GM19438 (cell line): Measurements from ENCODE around the gene CCSER1.
"Not testable (repeated sequence)": the region's sequence is repeated elsewhere in the genome, so short reads cannot be mapped to it uniquely, and the experiment has no call there.

Experiments
- ATAC-seq: cut with Tn5 transposase; IDR thresholded peaks from one replicate; pipeline ENCODE4 v1.9.1; 2021; ENCODE audit warnings: low read depth; ENCODE audit not compliant: unreplicated experiment

Gene CCSER1

GRCh38 chr4:90995996-90996395 is 868.8 kb downstream of the CCSER1 start:
- no peak for ATAC-seq

DNA sequence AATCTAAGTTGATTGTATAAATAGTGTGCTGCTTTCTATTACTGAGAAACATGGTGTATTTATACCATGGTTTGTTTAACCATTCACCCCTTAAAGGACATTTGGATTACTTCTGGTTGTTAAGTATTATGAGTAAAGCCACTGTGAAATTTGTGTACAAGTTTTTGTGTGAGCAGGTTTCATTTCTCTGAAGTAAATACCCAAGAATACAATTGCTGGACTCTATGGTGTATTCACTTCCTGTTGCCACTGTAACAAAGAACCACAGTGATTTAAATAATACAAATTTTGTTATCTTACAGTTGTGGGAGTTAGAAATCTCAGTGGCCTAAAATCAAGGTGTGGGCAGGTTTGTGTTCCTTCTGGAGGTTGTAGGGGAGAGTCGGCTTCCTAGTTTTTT is 869.6 kb downstream of the CCSER1 start:
- ATAC-seq = no peak

GRCh38 chr4:91015861-91016260 is 888.7 kb downstream of the CCSER1 start:
- ATAC-seq = no peak

- no peak for ATAC-seq
Observed at GRCh38 chr4:91019513-91019912, 892.3 kb downstream of the CCSER1 start.

DNA sequence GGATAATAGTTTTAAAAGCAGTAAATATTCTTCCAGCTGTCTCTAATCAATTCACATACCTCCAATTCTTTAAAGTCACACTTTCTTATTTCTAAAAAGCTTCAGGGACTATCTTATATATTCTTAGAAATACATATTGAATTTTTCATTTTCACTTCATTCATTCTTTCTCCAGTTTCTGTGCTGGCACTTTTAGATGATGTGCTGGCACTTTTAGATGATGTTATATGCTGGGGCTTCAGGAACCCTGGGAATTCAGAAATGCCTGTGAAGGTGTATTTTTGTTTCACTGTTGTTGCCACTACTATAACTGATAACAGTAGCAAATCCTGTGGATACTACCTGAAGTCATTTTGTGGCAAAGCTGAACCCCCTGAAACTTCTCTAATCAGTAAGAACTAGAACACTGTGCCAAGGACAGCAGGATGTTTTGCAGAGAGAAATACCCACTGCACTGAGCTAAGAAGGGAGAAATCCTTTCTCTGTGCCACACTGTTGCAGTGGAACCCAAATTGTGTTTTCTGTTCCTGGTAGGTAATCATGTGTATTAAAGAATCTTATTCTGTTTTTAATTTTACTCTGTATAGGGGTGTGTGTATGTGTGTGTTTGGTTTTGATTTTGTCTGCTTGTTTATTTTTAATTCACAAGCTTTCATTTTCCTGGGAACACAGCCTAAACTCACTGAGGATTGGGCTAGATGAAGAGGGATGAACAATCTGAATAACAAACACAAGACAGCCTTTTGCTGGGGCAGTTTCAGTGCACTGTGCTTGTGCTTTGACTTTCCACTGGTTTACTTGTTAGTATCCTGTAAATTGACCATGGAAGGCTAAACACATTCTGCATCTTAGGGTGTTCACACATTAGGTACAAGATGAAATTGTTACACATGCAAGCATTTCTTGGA is 898.3 kb downstream of the CCSER1 start:
- ATAC-seq = no peak

DNA sequence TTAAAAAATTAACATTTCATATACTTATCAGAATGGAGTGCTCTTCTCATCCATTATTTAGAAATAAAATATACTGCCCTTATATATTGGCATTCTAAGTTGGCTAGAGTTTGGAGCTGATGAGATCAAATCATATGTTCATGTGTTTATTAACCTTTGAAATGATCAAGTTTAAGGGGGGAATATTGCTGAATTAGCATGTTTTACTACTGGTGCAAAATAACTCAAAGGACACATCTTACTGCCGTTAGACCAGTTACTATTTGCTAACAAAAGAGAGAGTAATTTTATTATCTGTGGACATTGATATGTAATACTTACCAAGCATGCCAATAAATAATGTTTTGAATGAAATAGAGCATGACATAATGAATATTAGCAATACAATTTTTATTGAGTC is 901.0 kb downstream of the CCSER1 start:
- no peak for ATAC-seq

- no peak for ATAC-seq
Observed at GRCh38 chr4:91031761-91032160, 904.6 kb downstream of the CCSER1 start.

DNA sequence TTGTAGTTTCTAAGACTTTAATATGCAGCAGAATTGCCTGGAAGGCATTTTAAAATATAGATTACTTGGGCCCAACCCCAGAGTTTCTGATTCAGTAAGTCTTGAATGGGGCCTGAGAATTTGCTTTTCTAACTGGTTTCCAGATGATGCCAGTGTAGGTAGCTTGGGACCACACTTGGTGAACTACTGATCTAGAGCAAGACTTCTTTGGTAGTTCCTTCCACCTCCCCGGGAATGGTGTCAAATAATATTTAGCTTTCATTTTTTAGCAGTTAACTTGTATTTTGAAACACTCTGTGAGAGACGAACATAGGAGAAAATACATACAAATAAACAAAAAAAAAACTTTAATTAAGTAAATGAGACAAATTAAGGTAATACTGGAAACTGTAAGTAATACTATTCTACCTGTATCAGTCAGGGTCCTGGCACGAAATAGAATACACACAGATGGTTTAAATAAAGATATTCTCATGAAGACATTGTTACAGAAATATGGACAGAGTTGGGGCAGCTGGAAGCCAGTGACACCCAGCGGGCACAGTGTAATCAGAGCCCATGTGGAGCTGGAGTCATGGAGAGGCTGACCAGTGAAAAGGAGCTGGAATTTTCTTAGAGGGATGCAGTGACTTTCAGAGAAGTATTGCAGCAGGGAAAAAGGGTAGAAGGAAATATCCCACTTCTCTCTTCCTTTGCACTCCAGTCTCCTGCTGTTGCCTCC is 905.7 kb downstream of the CCSER1 start:
- no peak for ATAC-seq

DNA sequence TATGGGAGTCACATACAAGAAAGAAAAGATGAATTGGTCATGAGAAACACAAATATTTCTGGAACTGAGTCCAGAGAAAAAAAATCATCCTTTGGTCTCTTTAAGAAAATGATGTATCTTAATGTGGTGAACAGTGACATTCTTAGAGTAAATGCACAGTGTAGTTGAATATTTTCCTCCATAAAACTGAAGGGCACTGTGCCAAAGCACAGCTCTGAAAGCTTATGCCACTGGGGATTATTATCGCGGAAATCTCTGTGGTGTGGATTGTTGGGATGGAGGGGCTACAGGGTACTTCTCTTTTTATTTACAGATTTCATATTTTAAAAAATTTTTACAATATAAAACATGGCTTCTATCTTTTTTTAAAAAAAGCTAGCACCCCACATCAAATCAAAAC is 908.1 kb downstream of the CCSER1 start:
- ATAC-seq = no peak

DNA sequence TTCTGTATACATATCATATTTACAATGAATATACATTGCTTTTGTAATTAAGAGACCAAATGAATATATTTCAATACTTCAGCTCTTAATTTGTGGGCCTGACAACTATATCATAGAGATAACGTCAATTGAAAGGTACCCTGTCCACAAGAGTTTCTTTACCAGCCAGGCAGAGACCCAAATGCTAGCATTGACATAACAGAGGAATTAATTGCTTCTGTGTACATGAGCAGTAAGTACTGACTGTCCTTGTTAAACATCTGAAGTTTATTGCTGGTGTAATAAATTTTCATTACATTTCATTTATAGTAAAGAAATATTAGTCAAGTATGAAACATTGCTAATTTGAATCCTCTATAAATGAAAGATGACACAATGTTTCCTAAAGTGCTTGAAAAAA is 910.8 kb downstream of the CCSER1 start:
- ATAC-seq = no peak

GRCh38 chr4:91057871-91058270 is 930.7 kb downstream of the CCSER1 start:
- ATAC-seq = no peak

DNA sequence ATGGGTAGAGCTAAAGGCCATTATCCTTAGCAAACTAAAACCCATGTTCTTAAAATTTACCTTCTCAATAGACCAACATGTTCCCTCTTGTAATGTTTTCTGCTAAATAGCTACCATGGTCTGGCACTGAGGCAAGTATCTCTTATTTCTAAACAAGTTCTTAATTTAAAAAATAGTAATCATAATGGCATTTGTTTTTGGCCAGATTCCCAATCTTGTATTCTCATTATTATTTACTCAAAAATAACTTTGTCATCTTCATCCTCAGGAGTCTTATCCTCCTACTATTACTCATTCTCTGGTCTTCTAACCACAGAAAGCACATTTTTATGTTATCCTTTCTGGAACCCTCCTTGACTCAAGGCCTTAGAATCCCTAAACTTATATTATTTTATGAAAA is 931.2 kb downstream of the CCSER1 start:
- ATAC-seq = no peak

DNA sequence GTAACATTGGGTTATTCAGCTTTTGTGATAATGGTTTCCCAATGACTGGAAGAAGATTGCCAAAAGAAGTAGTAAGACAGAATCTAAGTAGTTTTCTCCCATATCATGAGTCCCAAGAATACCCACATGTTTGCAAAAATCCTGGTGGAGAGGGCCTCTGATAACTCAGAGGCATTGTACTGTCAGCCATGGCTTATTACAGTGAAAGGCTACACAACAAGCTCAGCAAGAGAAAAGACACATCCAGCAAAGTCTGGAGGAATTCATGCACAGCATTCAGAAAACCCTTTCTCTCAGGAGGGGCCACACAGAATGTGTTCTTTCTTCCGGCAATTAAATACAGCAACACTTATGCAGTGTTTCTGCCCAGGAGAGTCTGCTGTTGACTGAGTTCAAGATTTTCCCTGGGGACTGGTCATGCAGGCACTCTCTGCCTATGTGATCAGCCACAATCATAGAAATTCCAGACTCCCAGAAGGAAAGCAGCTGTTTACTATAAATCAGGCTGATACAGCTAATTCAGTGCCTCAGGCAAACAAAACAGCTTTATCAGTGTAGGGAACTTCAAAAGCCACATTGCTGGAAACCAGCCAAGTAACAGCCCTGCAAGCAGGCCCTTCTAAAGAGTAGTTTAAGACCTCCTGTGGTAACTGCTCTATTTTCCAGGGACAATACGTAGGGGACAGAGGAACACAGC is 937.1 kb downstream of the CCSER1 start:
- ATAC-seq = no peak

- no peak for ATAC-seq
Observed at GRCh38 chr4:91065117-91065516, 937.9 kb downstream of the CCSER1 start.

DNA sequence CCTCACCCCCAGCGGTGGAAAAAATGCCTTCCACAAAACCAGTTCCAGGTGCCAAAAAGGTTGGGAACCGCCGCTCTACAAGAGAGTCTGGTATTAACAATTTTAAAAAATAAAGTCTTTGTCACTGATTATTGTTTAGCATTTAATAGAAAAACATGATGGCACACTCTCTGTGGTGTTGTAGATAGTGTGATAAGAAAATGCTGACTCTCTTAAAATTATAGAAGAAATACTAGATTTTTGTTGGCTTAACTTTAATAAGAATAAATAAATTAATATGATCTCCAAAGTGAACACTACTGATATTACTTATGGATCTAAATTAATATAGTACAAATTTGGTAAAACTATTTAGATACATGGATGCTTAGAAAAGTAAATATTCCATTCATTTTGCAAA is 943.5 kb downstream of the CCSER1 start:
- ATAC-seq = no peak

GRCh38 chr4:91076147-91076546 is 949.0 kb downstream of the CCSER1 start:
- ATAC-seq = no peak

DNA sequence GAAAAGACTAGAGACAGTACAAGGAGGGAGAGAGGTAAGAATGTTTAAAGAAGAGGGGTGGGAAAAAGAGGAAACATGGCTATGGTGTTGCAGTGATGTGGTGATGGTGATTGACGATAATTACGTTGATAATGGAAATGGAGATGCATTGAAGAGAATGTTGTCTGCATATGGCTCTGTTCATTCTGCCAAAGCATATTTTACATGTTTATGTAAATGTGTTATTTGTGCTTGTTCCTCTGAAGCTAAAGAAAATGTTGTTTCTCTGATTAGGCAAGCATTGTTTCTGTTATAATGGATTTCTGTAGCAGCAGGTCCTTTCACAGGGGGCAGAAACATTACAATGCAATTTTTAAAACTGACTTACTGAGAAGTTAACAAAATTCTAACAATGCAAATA is 958.8 kb downstream of the CCSER1 start:
- no peak for ATAC-seq

DNA sequence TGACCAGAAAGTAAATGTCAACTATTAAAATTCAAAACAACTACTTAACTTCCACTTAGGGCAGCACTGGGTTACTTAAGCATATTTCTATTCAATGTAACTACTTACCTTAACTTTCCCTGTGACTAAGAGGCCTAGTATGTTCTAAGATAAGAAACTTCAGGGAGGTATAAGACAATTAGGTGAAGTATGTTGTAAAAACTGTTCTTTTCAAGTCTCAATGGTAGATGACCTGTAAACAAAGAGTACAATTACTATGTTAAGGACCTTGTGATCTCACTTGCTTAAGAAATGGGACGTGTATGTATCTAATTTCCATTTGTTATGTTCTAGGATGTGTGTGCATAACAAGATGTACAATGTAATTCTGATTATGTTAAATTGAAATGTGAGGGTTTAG is 960.5 kb downstream of the CCSER1 start:
- ATAC-seq = no peak

- ATAC-seq = no peak
Observed at GRCh38 chr4:91089178-91089577, 962.0 kb downstream of the CCSER1 start.

DNA sequence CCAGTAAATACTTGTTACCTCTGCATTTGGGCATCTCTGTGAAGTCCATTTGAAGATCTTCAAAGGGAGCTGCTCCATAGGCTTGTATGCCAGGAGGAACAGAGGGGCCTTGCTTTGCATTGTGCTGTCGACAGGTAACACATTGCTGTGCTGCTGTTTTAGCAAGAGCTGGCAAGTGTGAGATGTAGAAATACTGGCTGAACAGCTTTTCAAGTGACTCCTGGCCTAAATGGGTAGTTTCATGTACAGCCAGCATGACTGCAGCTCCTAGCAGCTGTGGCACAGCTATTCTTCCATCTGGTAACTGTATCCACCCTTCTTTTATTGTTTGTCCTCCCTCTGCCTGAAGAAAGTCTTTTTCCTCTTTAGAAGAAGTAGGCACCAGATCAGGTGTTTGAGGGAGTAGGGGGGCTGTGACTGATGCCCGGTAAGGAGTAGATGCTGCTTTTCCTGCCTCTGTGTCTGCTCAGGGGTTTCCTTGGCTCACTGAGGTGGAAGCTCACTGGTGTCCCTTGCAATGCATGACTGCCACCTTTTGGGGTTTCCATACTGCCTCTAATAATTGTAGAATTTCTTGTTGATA is 965.3 kb downstream of the CCSER1 start:
- no peak for ATAC-seq

DNA sequence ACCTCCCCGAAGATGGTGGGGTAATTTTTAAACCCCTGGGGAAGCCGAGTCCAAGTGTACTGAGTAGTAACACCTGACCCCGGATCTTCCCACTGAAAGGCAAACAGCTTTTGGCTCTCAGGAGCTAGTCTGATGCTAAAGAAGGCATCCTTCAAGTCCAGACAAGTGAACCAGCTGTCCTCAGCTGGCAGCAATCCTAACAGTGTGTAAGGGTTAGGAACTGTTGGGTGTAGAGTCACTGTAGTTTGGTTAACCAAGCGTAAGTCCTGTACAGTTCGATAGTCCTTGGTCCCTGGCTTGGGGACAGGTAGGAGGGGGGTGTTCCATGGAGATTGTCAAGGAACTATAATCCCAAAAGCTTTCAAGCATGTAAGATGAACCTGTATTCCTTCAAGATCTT is 967.0 kb downstream of the CCSER1 start:
- ATAC-seq = not testable (repeated sequence)
